IMR-90 (cell line): Measurements from ENCODE around the gene SERPINA5. TPM values are rescaled to one million over a fixed set of nuclear protein-coding genes. Genes with fewer than 3 reads are reported as not detected.

ENCODE experiments used
- ATAC-seq: fragments of 200-7000 bp; cut with Tn5 transposase; 2 replicates; pipeline ENCODE4 v1.9.1; 2020; ENCODE audit warnings: low read depth, mild to moderate bottlenecking, moderate library complexity
- BruUV-seq: library from RNA; stranded (reverse); fragments of 400-500 nt; replicated peaks from 2 replicates; lab custom pipeline; 2021; lab: Mats Ljungman, UMichigan
- CTCF ChIA-PET: fragments of 300-600 bp; formaldehyde crosslinking; extraction: SDS; loops from one replicate; lab custom pipeline; 2021; ENCODE audit warnings: antibody characterized with exemption; lab: Yijun Ruan, JAX
- POLR2A ChIA-PET: fragments of 300-600 bp; sonication (Branson Sonifier 250); formaldehyde crosslinking; loops from one replicate; lab custom pipeline; 2022; ENCODE audit warnings: antibody characterized with exemption; ENCODE audit not compliant: unreplicated experiment; lab: Charles Lee
- DNase-seq: peaks from one replicate; pipeline ENCODE4 v3.0.0; 2013
- H2AFZ ChIP-seq: replicated peaks from 2 replicates; pipeline ENCODE3; 2013; ENCODE audit warnings: low read length, mild to moderate bottlenecking; ENCODE audit not compliant: poor library complexity
- H2AK5ac ChIP-seq: 2 replicates; pipeline ENCODE4 v1.6.1; 2013; ENCODE audit warnings: low read depth, low read length, inconsistent platforms
- H2AK9ac ChIP-seq: replicated peaks from 2 replicates; pipeline ENCODE3; 2013; ENCODE audit warnings: mild to moderate bottlenecking, low read depth, low read length, moderate library complexity; ENCODE audit not compliant: poor library complexity
- H2BK120ac ChIP-seq: 2 replicates; pipeline ENCODE4 v1.6.1; 2013; ENCODE audit warnings: low read depth, low read length, inconsistent platforms
- H2BK15ac ChIP-seq: 3 replicates; pipeline ENCODE4 v1.6.1; 2013; ENCODE audit warnings: low read depth, low read length, inconsistent platforms
- H2BK20ac ChIP-seq: 2 replicates; pipeline ENCODE4 v1.6.1; 2013; ENCODE audit warnings: low read depth, mild to moderate bottlenecking, inconsistent platforms, low read length, moderate library complexity
- H2BK5ac ChIP-seq: 2 replicates; pipeline ENCODE4 v1.6.1; 2013; ENCODE audit warnings: mild to moderate bottlenecking, low read depth, low read length, inconsistent platforms; ENCODE audit not compliant: poor library complexity, severe bottlenecking
- H3K14ac ChIP-seq: replicated peaks from 2 replicates; pipeline ENCODE4 v1.6.1; 2013; ENCODE audit warnings: low read depth, low read length, inconsistent platforms
- H3K18ac ChIP-seq: 2 replicates; pipeline ENCODE4 v1.6.1; 2013; ENCODE audit warnings: low read depth, low read length, control low read depth
- H3K23ac ChIP-seq: 2 replicates; pipeline ENCODE4 v1.6.1; 2013; ENCODE audit warnings: low read depth, low read length, inconsistent platforms
- H3K27ac ChIP-seq: 2 replicates; pipeline ENCODE4 v1.5.1; 2013; ENCODE audit warnings: mild to moderate bottlenecking, control low read depth, low read length; ENCODE audit not compliant: insufficient read depth
- H3K27me3 ChIP-seq: 2 replicates; pipeline ENCODE4 v1.6.1; 2013; ENCODE audit warnings: low read length; ENCODE audit not compliant: control insufficient read depth, insufficient read depth
- H3K36me3 ChIP-seq: 2 replicates; pipeline ENCODE4 v1.6.1; 2013; ENCODE audit warnings: low read length, mixed read lengths; ENCODE audit not compliant: control insufficient read depth, insufficient read depth
- H3K4ac ChIP-seq: 2 replicates; pipeline ENCODE4 v1.6.1; 2013; ENCODE audit warnings: low read depth, low read length, inconsistent platforms
- H3K4me1 ChIP-seq: 2 replicates; pipeline ENCODE4 v1.6.1; 2013; ENCODE audit warnings: low read length, mixed read lengths; ENCODE audit not compliant: control insufficient read depth, insufficient read depth
- H3K4me2 ChIP-seq: 2 replicates; pipeline ENCODE4 v1.6.1; 2013; ENCODE audit warnings: low read depth, mild to moderate bottlenecking, control low read depth, low read length, moderate library complexity
- H3K4me3 ChIP-seq: 2 replicates; pipeline ENCODE4 v1.5.1; 2013; ENCODE audit warnings: low read depth, mild to moderate bottlenecking, control low read depth, low read length, moderate library complexity; ENCODE audit not compliant: insufficient read depth
- H3K56ac ChIP-seq: 2 replicates; pipeline ENCODE4 v1.6.1; 2013; ENCODE audit warnings: low read length, inconsistent platforms; ENCODE audit not compliant: insufficient read depth; ENCODE audit errors: extremely low read depth
- H3K79me1 ChIP-seq, 2 experiments: 2 replicates each; pipeline ENCODE4 v1.6.1; 2013; ENCODE audit warnings: low read length in 2 of 2, inconsistent platforms in 1 of 2, low read depth in 1 of 2
- H3K9ac ChIP-seq: 2 replicates; pipeline ENCODE4 v1.6.1; 2013; ENCODE audit warnings: low read depth, low read length, control low read depth
- H3K9me1 ChIP-seq: 2 replicates; pipeline ENCODE4 v1.6.1; 2013; ENCODE audit warnings: low read length, inconsistent platforms; ENCODE audit not compliant: insufficient read depth
- H3K9me3 ChIP-seq: 2 replicates; pipeline ENCODE4 v1.6.1; 2013; ENCODE audit warnings: low read length; ENCODE audit not compliant: control insufficient read depth, insufficient read depth
- H4K20me1 ChIP-seq: 2 replicates; pipeline ENCODE4 v1.6.1; 2013; ENCODE audit warnings: low read length, inconsistent platforms; ENCODE audit not compliant: insufficient read depth
- H4K5ac ChIP-seq: 2 replicates; pipeline ENCODE4 v1.6.1; 2013; ENCODE audit warnings: mild to moderate bottlenecking, low read depth, low read length, control low read depth
- H4K8ac ChIP-seq, 2 experiments: 2 replicates each; pipeline ENCODE4 v1.6.1; 2013; ENCODE audit warnings: low read depth in 2 of 2, low read length in 2 of 2, control low read depth in 1 of 2, inconsistent platforms in 1 of 2
- H4K91ac ChIP-seq: 2 replicates; pipeline ENCODE4 v1.6.1; 2013; ENCODE audit warnings: low read depth, low read length, inconsistent platforms; ENCODE audit not compliant: insufficient read depth
- BHLHE40 ChIP-seq: fragments of 150-350 bp; IDR thresholded peaks from 2 replicates; pipeline ENCODE4 v1.6.1; 2016; ENCODE audit warnings: mild to moderate bottlenecking, low read depth, low read length
- CEBPB ChIP-seq: IDR thresholded peaks from 2 replicates; pipeline ENCODE4 v1.6.1; 2012; ENCODE audit warnings: low read depth, low read length, improper control_type of control experiment
- CHD1 ChIP-seq: IDR thresholded peaks from 2 replicates; pipeline ENCODE4 v1.6.1; 2012; ENCODE audit warnings: low read depth, low read length, improper control_type of control experiment
- CTCF ChIP-seq: conservative IDR thresholded peaks from 2 replicates; pipeline ENCODE4 v1.5.1; 2012; ENCODE audit warnings: mild to moderate bottlenecking, low read depth, low read length, improper control_type of control experiment
- ELK1 ChIP-seq: fragments of 150-350 bp; IDR thresholded peaks from 2 replicates; pipeline ENCODE4 v1.6.1; 2016; ENCODE audit warnings: low read depth, mild to moderate bottlenecking, low read length, moderate library complexity, borderline replicate concordance
- FOS ChIP-seq: fragments of 150-350 bp; IDR thresholded peaks from 2 replicates; pipeline ENCODE4 v1.6.1; 2016; ENCODE audit warnings: low read depth, low read length
- MAFK ChIP-seq: IDR thresholded peaks from 2 replicates; pipeline ENCODE4 v1.6.1; 2012; ENCODE audit warnings: low read depth, low read length, improper control_type of control experiment
- MAZ ChIP-seq: IDR thresholded peaks from 2 replicates; pipeline ENCODE4 v1.6.1; 2012; ENCODE audit warnings: low read depth, mild to moderate bottlenecking, low read length, improper control_type of control experiment, moderate library complexity, borderline replicate concordance
- MXI1 ChIP-seq: IDR thresholded peaks from 2 replicates; pipeline ENCODE4 v1.6.1; 2012; ENCODE audit warnings: low read depth, mild to moderate bottlenecking, low read length, moderate library complexity, borderline replicate concordance
- NFE2L2 ChIP-seq: fragments of 150-350 bp; IDR thresholded peaks from 2 replicates; pipeline ENCODE4 v1.6.1; 2016; ENCODE audit warnings: low read depth, mild to moderate bottlenecking, low read length
- POLR2A ChIP-seq: IDR thresholded peaks from 2 replicates; pipeline ENCODE4 v1.6.1; 2012; ENCODE audit warnings: mild to moderate bottlenecking, low read depth, low read length
- RAD21 ChIP-seq: IDR thresholded peaks from 2 replicates; pipeline ENCODE4 v1.6.1; 2012; ENCODE audit warnings: low read length, improper control_type of control experiment
- RCOR1 ChIP-seq: IDR thresholded peaks from 2 replicates; pipeline ENCODE4 v1.6.1; 2012; ENCODE audit warnings: mild to moderate bottlenecking, low read length, improper control_type of control experiment; ENCODE audit not compliant: insufficient replicate concordance
- RFX5 ChIP-seq: IDR thresholded peaks from 2 replicates; pipeline ENCODE4 v1.8.0; 2012; ENCODE audit warnings: low read depth, mild to moderate bottlenecking, low read length, moderate library complexity
- SMC3 ChIP-seq: fragments of 150-350 bp; IDR thresholded peaks from 2 replicates; pipeline ENCODE4 v1.6.1; 2016; ENCODE audit warnings: low read depth, mild to moderate bottlenecking, antibody characterized with exemption, low read length, moderate library complexity
- WGBS, 2 experiments: methylation state at CpG; one replicate each; pipeline versions ENCODE4 v1.1.5 to v1.1.7; 2013; ENCODE audit warnings: missing lambda C conversion rate in 2 of 2; ENCODE audit not compliant: insufficient read length in 1 of 2; ENCODE audit errors: extremely low coverage in 2 of 2; 5-methylcytosine and 5-hydroxymethylcytosine counted together
- dilution Hi-C: fragments of 300-500 bp; cut with HindIII; formaldehyde crosslinking; loops from one replicate; pipeline ENCODE4 v1.14.3; 2018; ENCODE audit warnings: low sequenced_read_pairs; ENCODE audit not compliant: unreplicated experiment
- in situ Hi-C: fragments of 300-500 bp; cut with MboI; formaldehyde crosslinking; loops from 3 replicates; pipeline ENCODE4 v1.14.3; 2019; ENCODE audit warnings: low sequenced_read_pairs, inconsistent platforms, mixed read lengths
- intact Hi-C: fragments of 100-400 bp; cut with micrococcal nuclease; formaldehyde crosslinking; loops from 2 replicates; pipeline ENCODE4 v1.10.0; 2022
- polyA plus RNA-seq, 3 experiments: library from polyadenylated mRNA; depleted of rRNA; stranded (reverse); fragments of >200 nt; gene quantifications; 2 replicates each; pipeline ENCODE4 v1.2.3, GENCODE V29; 2012; ENCODE audit warnings: low replicate concordance in 1 of 3
- total RNA-seq: library from RNA; depleted of rRNA; stranded (reverse); fragments of >200 nt; gene quantifications from 2 replicates; pipeline ENCODE4 v1.2.3, GENCODE V29; 2012

SERPINA5 gene
- total and polyA plus RNA-seq, 2 of the 4 experiments (the other 2 are of a cell fraction): not detected

- H3K4me1 ChIP-seq: peaks cover 20% of the 10 kb centered on the region
- ATAC-seq: peak; percentile 27
- TF ChIP-seq CHD1: no peak
- peak; percentile 44; the same call in 1 of the 2 replicates for TF ChIP-seq NFE2L2
- TF ChIP-seq SMC3: no peak
- peak; percentile 100 for TF ChIP-seq CEBPB
- 0 out of 2 replicates have a peak, but pooled peaks have one; percentile 34 for TF ChIP-seq MAFK
- TF ChIP-seq RCOR1: no peak
- no peak for TF ChIP-seq RFX5
- no peak for TF ChIP-seq RAD21
- no peak for TF ChIP-seq ELK1
- no peak for TF ChIP-seq POLR2A
- TF ChIP-seq FOS: peak; percentile 85
- no peak for TF ChIP-seq MXI1
- peak; percentile 28; the same call in 1 of the 2 replicates for TF ChIP-seq MAZ
- TF ChIP-seq CTCF: no peak
- no peak for TF ChIP-seq BHLHE40
These were observed 17.8 kb downstream of the SERPINA5 start for GRCh38 chr14:94598816-94599655.

More at GRCh38 chr14:94598816-94599655, 17.8 kb downstream of the SERPINA5 start:
- Histone ChIP-seq H2BK20ac (peak overlapping the region; percentile 69), H3K4ac (peak overlapping the region; percentile 65), H2BK5ac (peak overlapping the region; percentile 56), H4K5ac (peak overlapping the region; percentile 62; the same call in 1 of the 2 replicates), H4K91ac (peak overlapping the region; percentile 92), H2BK120ac (peak overlapping the region; percentile 82), H3K18ac (peak overlapping the region; percentile 64; the same call in 1 of the 2 replicates), H3K27ac (peak overlapping the region; percentile 46; the same call in 1 of the 2 replicates), H3K36me3 (no peaks in the 10 kb centered on the region), H2BK15ac (peak overlapping the region; percentile 61; the same call in 2 of the 3 replicates), H3K9me3 (no peaks in the 10 kb centered on the region), H3K27me3 (no peaks in the 10 kb centered on the region; the same call in 1 of the 2 replicates), H4K8ac (peak overlapping the region; percentile 36 to 77; a peak in 2 of 4 replicates), H2AK5ac (no peak overlapping the region), H3K9ac (no peak overlapping the region), H3K4me2 (no peak overlapping the region), H4K20me1 (no peaks in the 10 kb centered on the region), H2AK9ac (peak overlapping the region; percentile 62), H3K23ac (no peak overlapping the region), H2AFZ (peak overlapping the region; percentile 64), H3K56ac (no peak overlapping the region), H3K4me3 (no peak overlapping the region), H3K9me1 (peaks cover 7% of the 10 kb centered on the region; the same call in 1 of the 2 replicates), H3K79me1 (no peaks in the 10 kb centered on the region), H3K14ac (peak overlapping the region; percentile 27)
- in situ Hi-C loops: no loop called here
- intact Hi-C loops: no loop called here
- peak; percentile 97 for DNase-seq
- POLR2A ChIA-PET: no interaction called here
- CTCF ChIA-PET: interaction anchor here (0.6 to 0.9 kb wide), 3 partner anchors 91 to 696 kb away, joined by 3 read pairs; no protein-coding TSS in a partner anchor
- 54% methylated on average over 2 of the region's 11 CpGs; no CpG with 5 or more reads in 1 of the 2 experiments for WGBS, 2 experiments
- no TSS peak for BruUV-seq
- dilution Hi-C loops: no loop called here
